Measurements from ENCODE around the gene HOXD1. TPM values are rescaled to one million over a fixed set of nuclear protein-coding genes. Genes with fewer than 3 reads are reported as not detected.

Gene HOXD1
- total RNA-seq, 3 donors from 2014 or later, result 2.2 to 5.9 (median 4.6) TPM

DNA sequence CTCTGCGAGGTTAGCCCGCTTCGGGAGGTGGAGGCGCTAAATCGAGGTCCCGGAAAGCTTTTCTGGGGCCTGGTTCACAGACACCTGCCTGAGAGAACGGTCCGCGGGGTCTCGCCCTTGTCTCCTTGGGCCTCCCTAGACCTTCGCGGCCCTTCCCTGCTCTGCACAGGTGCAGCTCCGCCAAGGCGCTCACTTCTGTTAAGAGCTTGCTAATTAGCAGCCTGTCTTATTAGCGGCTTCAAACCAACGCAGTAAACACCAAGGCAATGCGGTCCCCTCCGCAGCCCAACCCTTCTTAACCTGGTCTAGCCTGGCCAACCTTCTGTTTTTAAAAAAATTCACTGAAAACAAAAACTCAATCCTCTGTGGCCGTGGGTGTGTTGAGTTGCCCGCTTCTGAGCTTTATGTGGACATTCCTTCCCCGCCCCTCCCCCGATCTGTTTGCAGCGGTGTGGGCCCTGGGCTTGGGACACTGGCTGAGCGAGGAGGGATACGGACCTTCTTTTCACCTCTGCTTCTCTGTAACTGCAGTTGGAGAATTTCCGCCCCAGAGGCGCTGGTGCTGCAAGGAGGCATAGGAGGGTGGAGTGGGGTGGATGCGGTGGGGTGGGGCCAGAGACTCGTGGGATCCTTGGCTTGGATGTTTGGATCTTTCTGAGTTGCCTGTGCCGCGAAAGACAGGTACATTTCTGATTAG lies 40.5 kb upstream of the HOXD1 start:
- TF ChIP-seq CTCF (IDR thresholded peaks at IDR 0.05), result no peak
- ATAC-seq, result no peak

GRCh38 chr2:176148751-176149421 lies 39.6 kb upstream of the HOXD1 start:
- no peak for TF ChIP-seq CTCF (IDR thresholded peaks at IDR 0.05)
- Histone ChIP-seq H3K9me3 (no peaks in the 10 kb centered on the region), H3K4me3 (no peak overlapping the region), H3K36me3 (ENCODE audit: low read depth) (no peaks in the 10 kb centered on the region), H3K4me1 (ENCODE audit: low read depth) (peaks cover 9% of the 10 kb centered on the region)
- no peak for DNase-seq
- intact Hi-C loops (cut with DNase I, micrococcal nuclease), result loop anchor here (10.0 kb wide), 3 partner anchors 136 to 676 kb away; no protein-coding TSS in a partner anchor
- ATAC-seq, result no peak

More for the DNA sequence above, 40.5 kb upstream of the HOXD1 start:
- H3K4me3 ChIP-seq, result no peak overlapping the region
- H3K4me1 ChIP-seq (ENCODE audit: low read depth), result peaks cover 16% of the 10 kb centered on the region
- no peaks in the 10 kb centered on the region for H3K9me3 ChIP-seq
- no peak for DNase-seq
- H3K36me3 ChIP-seq (ENCODE audit: low read depth), result no peaks in the 10 kb centered on the region
- intact Hi-C loops (cut with DNase I, micrococcal nuclease), result loop anchor here (10.0 kb wide), 3 partner anchors 137 to 677 kb away; no protein-coding TSS in a partner anchor

DNA sequence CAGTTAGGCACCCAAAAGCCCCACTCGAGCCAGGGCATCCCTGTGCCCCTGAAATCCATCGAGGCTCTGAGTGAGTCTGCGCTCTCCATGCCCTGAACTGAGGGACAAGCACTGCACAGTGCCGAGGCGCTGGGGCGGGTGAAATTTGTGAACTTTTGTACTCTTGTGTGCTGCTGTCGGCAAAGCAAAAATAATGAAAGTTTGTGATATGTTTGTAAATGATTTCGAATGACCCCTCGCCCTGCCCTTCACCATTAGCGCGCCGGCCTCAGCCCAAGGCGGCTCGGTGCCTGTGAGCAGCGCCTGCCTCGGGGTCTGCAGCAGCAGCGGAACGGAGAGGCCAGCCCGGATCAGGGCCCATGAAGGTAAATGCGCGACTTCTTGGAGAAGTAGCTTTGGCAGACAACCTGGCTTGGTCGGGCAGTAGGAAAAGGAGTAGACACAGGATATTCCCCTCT lies 39.0 kb upstream of the HOXD1 start:
- Histone ChIP-seq H3K36me3 (ENCODE audit: low read depth) (no peaks in the 10 kb centered on the region), H3K4me1 (ENCODE audit: low read depth) (peaks cover 9% of the 10 kb centered on the region), H3K4me3 (no peak overlapping the region), H3K9me3 (no peaks in the 10 kb centered on the region)
- intact Hi-C loops (cut with DNase I, micrococcal nuclease), result loop anchor here (10.0 kb wide), 3 partner anchors 135 to 675 kb away; no protein-coding TSS in a partner anchor
- no peak for DNase-seq
- no peak for ATAC-seq
- TF ChIP-seq CTCF (IDR thresholded peaks at IDR 0.05), result no peak

DNA sequence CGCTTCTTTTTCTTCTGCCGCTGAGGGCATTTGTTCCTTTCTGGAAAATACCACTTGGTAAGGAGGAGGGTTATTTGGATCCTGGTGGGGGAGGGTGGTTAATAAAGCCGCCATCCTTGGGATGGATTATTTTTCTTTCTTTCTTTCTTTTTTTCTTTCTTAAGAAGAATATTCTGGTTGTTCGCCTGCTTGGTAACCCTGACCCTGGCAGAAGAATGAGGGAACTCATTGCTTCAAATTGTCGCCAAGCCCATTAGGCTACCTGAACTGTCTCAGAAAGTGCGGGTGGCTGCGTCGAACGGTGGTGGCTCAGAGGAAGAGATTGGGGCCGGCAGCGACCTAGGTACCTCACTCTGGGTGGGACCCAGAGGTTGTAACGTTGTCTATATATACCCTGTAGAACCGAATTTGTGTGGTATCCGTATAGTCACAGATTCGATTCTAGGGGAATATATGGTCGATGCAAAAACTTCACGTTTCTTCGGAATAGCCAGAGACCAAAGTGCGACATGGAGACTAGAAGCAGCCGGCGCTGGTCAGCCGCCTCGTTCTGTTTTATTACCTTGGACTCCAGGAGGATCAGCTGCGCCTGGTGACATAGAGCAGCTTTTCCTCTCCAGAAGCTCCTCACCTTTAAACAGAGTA lies 38.4 kb upstream of the HOXD1 start:
- ATAC-seq (no peak), DNase-seq (no peak)
- no peaks in the 10 kb centered on the region for H3K36me3 ChIP-seq (ENCODE audit: low read depth)
- H3K9me3 ChIP-seq, result no peaks in the 10 kb centered on the region
- TF ChIP-seq CTCF (IDR thresholded peaks at IDR 0.05), result no peak
- intact Hi-C loops (cut with DNase I, micrococcal nuclease), result loop anchor here (10.0 kb wide), 3 partner anchors 135 to 675 kb away; no protein-coding TSS in a partner anchor
- peaks cover 9% of the 10 kb centered on the region for H3K4me1 ChIP-seq (ENCODE audit: low read depth)
- H3K4me3 ChIP-seq, result no peak overlapping the region

- Histone ChIP-seq H3K4me3 (no peak overlapping the region), H3K36me3 (ENCODE audit: low read depth) (no peaks in the 10 kb centered on the region), H3K9me3 (no peaks in the 10 kb centered on the region), H3K4me1 (ENCODE audit: low read depth) (peaks cover 8% of the 10 kb centered on the region)
- TF ChIP-seq CTCF (IDR thresholded peaks at IDR 0.05), result no peak
- no peak for ATAC-seq
- intact Hi-C loops (cut with DNase I, micrococcal nuclease), result no loop called here
- no peak for DNase-seq
Observed at GRCh38 chr2:176150584-176151441, 37.7 kb upstream of the HOXD1 start.
